Endodermal cell (in vitro differentiated cells): ENCODE results near the gene RNF169. TPM values are rescaled to one million over a fixed set of nuclear protein-coding genes. Genes with fewer than 3 reads are reported as not detected.

Experiments
- DNase-seq: peaks from one replicate; pipeline ENCODE4 v3.0.0-alpha.2; 2017
- H3K27ac ChIP-seq: 2 replicates; pipeline ENCODE4 v1.5.1; 2013; ENCODE audit warnings: mild to moderate bottlenecking, low read depth, low read length, moderate library complexity
- H3K27me3 ChIP-seq: 2 replicates; pipeline ENCODE4 v1.6.1; 2013; ENCODE audit warnings: mild to moderate bottlenecking, low read length, moderate library complexity; ENCODE audit not compliant: insufficient read depth, control insufficient read depth, poor library complexity, severe bottlenecking
- H3K36me3 ChIP-seq: 2 replicates; pipeline ENCODE4 v1.7.0; 2013; ENCODE audit warnings: mild to moderate bottlenecking, low read length, moderate library complexity; ENCODE audit not compliant: control insufficient read depth, insufficient read depth
- H3K4me1 ChIP-seq: one replicate; pipeline ENCODE4 v1.7.0; 2013; ENCODE audit warnings: low read length; ENCODE audit not compliant: control insufficient read depth, insufficient read depth
- H3K4me3 ChIP-seq: 2 replicates; pipeline ENCODE4 v1.5.1; 2013; ENCODE audit warnings: mild to moderate bottlenecking, low read length, moderate library complexity
- H3K9ac ChIP-seq: 2 replicates; pipeline ENCODE4 v1.6.1; 2013; ENCODE audit warnings: mild to moderate bottlenecking, low read length, moderate library complexity; ENCODE audit not compliant: poor library complexity, severe bottlenecking; ENCODE audit errors: extremely low read depth
- H3K9me3 ChIP-seq: 2 replicates; pipeline ENCODE4 v1.6.1; 2013; ENCODE audit warnings: mild to moderate bottlenecking, low read length, moderate library complexity; ENCODE audit not compliant: control insufficient read depth
- H3K27ac Mint-ChIP-seq: 2 replicates; pipeline ENCODE4 v1.8.0; 2020; ENCODE audit warnings: mixed read lengths
- H3K27me3 Mint-ChIP-seq: 2 replicates; pipeline ENCODE4 v1.8.0; 2021; ENCODE audit warnings: mild to moderate bottlenecking, mixed read lengths; ENCODE audit not compliant: insufficient read depth
- H3K36me3 Mint-ChIP-seq: 2 replicates; pipeline ENCODE4 v1.8.0; 2020; ENCODE audit warnings: low read depth, mixed read lengths
- H3K4me1 Mint-ChIP-seq: 2 replicates; pipeline ENCODE4 v1.8.0; 2020; ENCODE audit warnings: mixed read lengths
- H3K4me3 Mint-ChIP-seq: 2 replicates; pipeline ENCODE4 v1.8.0; 2020; ENCODE audit warnings: mild to moderate bottlenecking, moderate library complexity, mixed read lengths
- H3K9me3 Mint-ChIP-seq: 2 replicates; pipeline ENCODE4 v1.8.0; 2020; ENCODE audit warnings: mild to moderate bottlenecking, mixed read lengths
- WGBS, 2 experiments: methylation state at CpG; one replicate each; pipeline versions ENCODE4 v1.1.5 to v1.1.7; 2013; ENCODE audit warnings: missing lambda C conversion rate in 2 of 2, mixed read lengths in 1 of 2; ENCODE audit not compliant: insufficient coverage in 1 of 2, insufficient read length in 1 of 2; 5-methylcytosine and 5-hydroxymethylcytosine counted together
- total RNA-seq, 2 donors: library from RNA; stranded (reverse); fragmentation: NEBNext Ultra II Directional in 1 of 2; extraction: Animal tissue kit (Norgen Biotek cat#: 25700) in 1 of 2; gene quantifications; 2 replicates in 1 of 2; 3 replicates in 1 of 2; pipeline ENCODE4 v1.2.1, GENCODE V29; 2021
- TF ChIP-seq, protein P1 (sequence below): fragments of 200-600 bp; sonication (generic); conservative IDR thresholded peaks from 2 replicates; pipeline ENCODE4 v1.5.0; 2021; ENCODE audit warnings: antibody characterized with exemption, mild to moderate bottlenecking

Gene RNF169
- total RNA-seq, 2 donors from 2014 or later, result 18.3 to 23.6 TPM

DNA sequence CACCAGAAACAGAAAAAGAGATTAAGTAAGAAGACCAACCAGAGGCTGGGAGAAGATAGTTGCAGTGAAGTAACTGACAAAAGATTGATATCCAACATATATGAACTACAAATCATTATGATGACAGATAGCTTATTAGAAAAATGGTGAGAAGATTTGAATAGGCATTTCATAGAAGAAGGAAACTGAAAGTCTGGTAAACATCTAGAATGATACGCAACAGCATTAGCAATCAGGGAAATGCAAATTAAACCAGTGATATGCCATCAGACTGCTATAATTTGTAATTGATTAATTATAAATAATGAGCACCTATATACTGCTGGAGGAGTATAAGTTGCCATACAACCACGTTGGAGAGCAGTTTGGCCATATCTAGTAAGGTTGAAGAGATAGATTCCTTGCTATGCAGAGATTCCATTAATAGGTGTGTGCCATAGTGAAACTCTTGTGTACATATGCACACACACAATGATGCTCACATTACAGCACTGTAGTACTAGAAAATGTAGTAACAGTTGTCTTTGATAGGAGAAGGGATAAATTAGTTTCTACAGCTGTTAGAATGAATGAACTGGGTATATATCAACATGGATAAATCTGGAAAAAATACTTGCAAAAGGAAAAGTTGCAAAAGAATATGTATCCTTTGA lies 20.5 kb downstream of the RNF169 start:
- no peaks in the 10 kb centered on the region for H3K9me3 Mint-ChIP-seq
- H3K27me3 Mint-ChIP-seq, result no peaks in the 10 kb centered on the region
- H3K9me3 ChIP-seq, result peaks cover 8% of the 10 kb centered on the region
- no peak overlapping the region for H3K27ac Mint-ChIP-seq
- H3K27me3 ChIP-seq, result no peaks in the 10 kb centered on the region
- no peak overlapping the region for H3K4me3 ChIP-seq
- H3K4me1 Mint-ChIP-seq, result peaks cover 6% of the 10 kb centered on the region
- H3K4me3 Mint-ChIP-seq, result no peak overlapping the region
- peaks cover 10% of the 10 kb centered on the region for H3K36me3 ChIP-seq
- H3K4me1 ChIP-seq, result no peaks in the 10 kb centered on the region
- no peak for DNase-seq
- TF ChIP-seq, protein P1, sequence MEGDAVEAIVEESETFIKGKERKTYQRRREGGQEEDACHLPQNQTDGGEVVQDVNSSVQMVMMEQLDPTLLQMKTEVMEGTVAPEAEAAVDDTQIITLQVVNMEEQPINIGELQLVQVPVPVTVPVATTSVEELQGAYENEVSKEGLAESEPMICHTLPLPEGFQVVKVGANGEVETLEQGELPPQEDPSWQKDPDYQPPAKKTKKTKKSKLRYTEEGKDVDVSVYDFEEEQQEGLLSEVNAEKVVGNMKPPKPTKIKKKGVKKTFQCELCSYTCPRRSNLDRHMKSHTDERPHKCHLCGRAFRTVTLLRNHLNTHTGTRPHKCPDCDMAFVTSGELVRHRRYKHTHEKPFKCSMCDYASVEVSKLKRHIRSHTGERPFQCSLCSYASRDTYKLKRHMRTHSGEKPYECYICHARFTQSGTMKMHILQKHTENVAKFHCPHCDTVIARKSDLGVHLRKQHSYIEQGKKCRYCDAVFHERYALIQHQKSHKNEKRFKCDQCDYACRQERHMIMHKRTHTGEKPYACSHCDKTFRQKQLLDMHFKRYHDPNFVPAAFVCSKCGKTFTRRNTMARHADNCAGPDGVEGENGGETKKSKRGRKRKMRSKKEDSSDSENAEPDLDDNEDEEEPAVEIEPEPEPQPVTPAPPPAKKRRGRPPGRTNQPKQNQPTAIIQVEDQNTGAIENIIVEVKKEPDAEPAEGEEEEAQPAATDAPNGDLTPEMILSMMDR, result no peak
- no peak overlapping the region for H3K27ac ChIP-seq
- H3K9ac ChIP-seq, result no peak overlapping the region
- whole genome bisulfite sequencing, 2 experiments, result 94 to 100% methylated on average over 2 of the region's 2 CpGs
- peaks cover 8% of the 10 kb centered on the region for H3K36me3 Mint-ChIP-seq

GRCh38 chr11:74770456-74770855 lies 21.8 kb downstream of the RNF169 start:
- Histone ChIP-seq H3K27ac (no peak overlapping the region), H3K9ac (no peak overlapping the region)

GRCh38 chr11:74771139-74771538 lies 22.5 kb downstream of the RNF169 start:
- no peak overlapping the region for H3K4me3 ChIP-seq
- TF ChIP-seq, protein P1, result no peak
- no peaks in the 10 kb centered on the region for H3K4me1 ChIP-seq
- H3K9ac ChIP-seq, result no peak overlapping the region
- Mint-ChIP-seq H3K4me3 (no peak overlapping the region), H3K27ac (no peak overlapping the region), H3K9me3 (no peaks in the 10 kb centered on the region), H3K27me3 (no peaks in the 10 kb centered on the region), H3K4me1 (peaks cover 8% of the 10 kb centered on the region), H3K36me3 (no peaks in the 10 kb centered on the region)
- H3K9me3 ChIP-seq, result no peaks in the 10 kb centered on the region
- no peak for DNase-seq
- 97 to 100% methylated on average over 1 to 3 of the region's 3 CpGs for WGBS, 2 experiments
- H3K27ac ChIP-seq, result no peak overlapping the region
- H3K27me3 ChIP-seq, result no peaks in the 10 kb centered on the region
- no peaks in the 10 kb centered on the region for H3K36me3 ChIP-seq

More at GRCh38 chr11:74770456-74770855, 21.8 kb downstream of the RNF169 start:
- H3K4me1 Mint-ChIP-seq, result peaks cover 8% of the 10 kb centered on the region
- Histone ChIP-seq H3K36me3 (no peaks in the 10 kb centered on the region), H3K4me1 (no peaks in the 10 kb centered on the region), H3K9me3 (no peaks in the 10 kb centered on the region), H3K27me3 (no peaks in the 10 kb centered on the region), H3K4me3 (no peak overlapping the region)
- TF ChIP-seq, protein P1, result no peak
- DNase-seq, result no peak
- WGBS, 2 experiments, result 97 to 100% methylated on average over 1 to 5 of the region's 5 CpGs
- no peaks in the 10 kb centered on the region for H3K36me3 Mint-ChIP-seq
- no peak overlapping the region for H3K4me3 Mint-ChIP-seq
- no peaks in the 10 kb centered on the region for H3K27me3 Mint-ChIP-seq
- H3K9me3 Mint-ChIP-seq, result no peaks in the 10 kb centered on the region
- H3K27ac Mint-ChIP-seq, result no peak overlapping the region
